K562 (cell line): ENCODE measurements around the gene EDDM3A.

Experiments used
- CSDE1 ChIP-seq, 2 experiments: fragments of 450-650 bp; IDR thresholded peaks; 2 replicates each; pipeline ENCODE4 v1.6.1; 2016; ENCODE audit warnings: mild to moderate bottlenecking in 1 of 2
- CTCF ChIP-seq, 3 experiments: IDR thresholded peaks in 2 of 3; conservative IDR thresholded peaks in 1 of 3; 2 replicates each; pipeline ENCODE4 v1.5.1; 2011 to 2012; ENCODE audit warnings: low read length in 3 of 3, mild to moderate bottlenecking in 3 of 3, control low read depth in 2 of 3, improper control_type of control experiment in 1 of 3, inconsistent platforms in 1 of 3, low read depth in 1 of 3, mixed read lengths in 1 of 3, moderate library complexity in 1 of 3; ENCODE audit not compliant: insufficient read depth in 2 of 3
- EZH2 ChIP-seq: IDR thresholded peaks from 2 replicates; pipeline ENCODE4 v1.6.1; 2012; ENCODE audit warnings: low read depth, mild to moderate bottlenecking, inconsistent platforms, low read length, borderline replicate concordance
- KDM1A ChIP-seq, 2 experiments: fragments of 450-650 bp; IDR thresholded peaks; 2 replicates each; pipeline ENCODE4 v1.6.1; 2016; ENCODE audit warnings: mild to moderate bottlenecking in 2 of 2
- POLR2A ChIP-seq: fragments of 450-650 bp; conservative IDR thresholded peaks from 2 replicates; pipeline ENCODE4 v1.6.1; 2016
- STAT6 ChIP-seq: sonication (generic); formaldehyde crosslinking; IDR thresholded peaks from 2 replicates; pipeline ENCODE4 v1.8.1; 2023; ENCODE audit warnings: mild to moderate bottlenecking, missing genetic modification reagents
- ZNF398 ChIP-seq: fragments of 250-450 bp; sonication (Bioruptor Pico); IDR thresholded peaks from 2 replicates; pipeline ENCODE4 v1.8.0; 2021; ENCODE audit warnings: moderate library complexity, mild to moderate bottlenecking, inconsistent platforms

- TF ChIP-seq ZNF398 (CRISPR knock-in tag): no peak
- TF ChIP-seq KDM1A (IDR thresholded peaks at IDR 0.05): no peak
- no peak for TF ChIP-seq STAT6 (CRISPR knock-in tag)
- TF ChIP-seq POLR2A: no peak
- TF ChIP-seq EZH2: no peak
- no peak for TF ChIP-seq CSDE1 (IDR thresholded peaks at IDR 0.05)
- no peak for TF ChIP-seq CTCF (IDR thresholded peaks at IDR 0.05 in 2 of 3, conservative IDR thresholded peaks at IDR 0.05 in 1 of 3; ENCODE audit: insufficient read depth in 2 of 3, low read depth in 1 of 3, low read length in 3 of 3)
Measured at GRCh38 chr14:20722016-20722415, 23.7 kb upstream of the EDDM3A start.
